SK-N-SH (cell line): ENCODE measurements around the gene GALNT13.

Experiments used
- CTCF ChIP-seq: fragments of 200-600 bp; sonication (generic); IDR thresholded peaks from 2 replicates; pipeline ENCODE4 v1.6.1; 2017; ENCODE audit warnings: antibody characterized with exemption, mild to moderate bottlenecking, moderate library complexity
- EZH2phosphoT487 ChIP-seq: fragments of 200-600 bp; sonication (generic); IDR thresholded peaks from 2 replicates; pipeline ENCODE4 v1.6.1; 2017; ENCODE audit warnings: low read depth, mixed run types, mild to moderate bottlenecking, antibody characterized with exemption, moderate library complexity, borderline replicate concordance
- PBX3 ChIP-seq: IDR thresholded peaks from 2 replicates; pipeline ENCODE4; 2012
- POLR2AphosphoS5 ChIP-seq: IDR thresholded peaks from 2 replicates; pipeline ENCODE4 v1.6.1; 2012; ENCODE audit warnings: low read depth, low read length
- TAF1 ChIP-seq: IDR thresholded peaks from 2 replicates; pipeline ENCODE4 v1.6.1; 2012; ENCODE audit warnings: low read depth, mild to moderate bottlenecking, low read length, moderate library complexity, borderline replicate concordance
- TEAD4 ChIP-seq: IDR thresholded peaks from 2 replicates; pipeline ENCODE4 v1.4.0; 2012; ENCODE audit warnings: mild to moderate bottlenecking, borderline replicate concordance; ENCODE audit not compliant: insufficient read depth
- USF1 ChIP-seq: IDR thresholded peaks from 2 replicates; pipeline ENCODE4 v1.4.0; 2012; ENCODE audit warnings: low read depth, borderline replicate concordance
- TF ChIP-seq, protein P1 (sequence below): IDR thresholded peaks from 2 replicates; pipeline ENCODE4 v1.4.0; 2012; ENCODE audit warnings: low read depth

DNA sequence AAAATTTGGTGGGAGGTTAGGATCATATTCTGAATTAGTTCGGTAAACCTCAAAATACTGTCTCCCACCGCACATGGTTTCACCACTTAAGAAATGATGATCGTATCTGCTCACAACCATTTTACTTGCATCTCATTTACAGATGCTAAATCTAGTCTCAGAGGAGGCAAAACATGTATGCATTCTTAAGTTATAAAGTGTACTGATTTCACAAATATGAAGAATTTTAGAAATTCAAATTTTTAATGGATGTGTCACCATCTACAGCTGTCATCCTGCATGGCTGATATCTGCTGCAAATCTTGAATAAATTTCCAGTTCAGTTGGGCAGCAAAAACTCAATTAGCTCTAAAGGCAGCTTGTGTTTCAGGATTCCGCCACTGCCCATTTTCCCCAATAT lies 583.4 kb downstream of the GALNT13 start:
- TF ChIP-seq EZH2phosphoT487 (no peak), CTCF (no peak), USF1 (no peak), TEAD4 (no peak), PBX3 (no peak), TAF1 (no peak), POLR2AphosphoS5 (no peak)
- TF ChIP-seq, protein P1, sequence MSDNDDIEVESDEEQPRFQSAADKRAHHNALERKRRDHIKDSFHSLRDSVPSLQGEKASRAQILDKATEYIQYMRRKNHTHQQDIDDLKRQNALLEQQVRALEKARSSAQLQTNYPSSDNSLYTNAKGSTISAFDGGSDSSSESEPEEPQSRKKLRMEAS = no peak
